K562 (cell line): ENCODE results near the gene CD302. TPM values are rescaled to one million over a fixed set of nuclear protein-coding genes. Genes with fewer than 3 reads are reported as not detected.
A peak's percentile ranks its signal among the peaks of the same experiment; 100 is the strongest.

Experiments used
- ATAC-seq: fragments of 200-7000 bp; cut with Tn5 transposase; 3 replicates; pipeline ENCODE4 v1.9.1; 2020; ENCODE audit warnings: moderate library complexity
- BruUV-seq: library from RNA; stranded (reverse); fragments of 400-500 nt; replicated peaks from 2 replicates; lab custom pipeline; 2021; lab: Mats Ljungman, UMichigan
- CTCF ChIA-PET: fragments of 300-600 bp; formaldehyde crosslinking; extraction: SDS; loops from one replicate; lab custom pipeline; 2021; ENCODE audit warnings: low intra/inter-chr PET ratio; lab: Yijun Ruan, JAX
- POLR2A ChIA-PET: fragments of 300-600, 350-650 bp; sonication (Branson Sonifier 250); formaldehyde crosslinking; extraction: SDS; loops from one replicate; lab custom pipeline; 2021; ENCODE audit warnings: antibody characterized with exemption, inconsistent platforms; lab: Yijun Ruan, JAX
- DNase-seq, 4 experiments: peaks; one replicate each; pipeline versions ENCODE4 v3.0.0 to v3.0.0-alpha.2; 2011 to 2018; ENCODE audit warnings: low spot score in 3 of 4, mixed read lengths in 3 of 4; ENCODE audit errors: extremely low read depth in 1 of 4
- FAIRE-seq: peaks from 2 replicates; lab custom pipeline; 2011; peaks lifted over from hg19 to GRCh38; lab: Jason Lieb, UNC
- H2AFZ ChIP-seq: 2 replicates; pipeline ENCODE4 v1.6.0; 2011; ENCODE audit warnings: low read depth, low read length, control low read depth, inconsistent platforms
- H3K27ac ChIP-seq: fragments of 200-600 bp; 3 replicates; pipeline ENCODE4 v1.8.0; 2011; ENCODE audit warnings: low read depth, mild to moderate bottlenecking, control low read depth, inconsistent platforms, low read length, moderate library complexity, mixed read lengths; ENCODE audit errors: extremely low read depth
- H3K27me3 ChIP-seq, 2 experiments: fragments of 300-600 bp in 1 of 2; 2 replicates in 1 of 2; 3 replicates in 1 of 2; pipeline versions ENCODE4 v1.6.0 to v1.8.0; 2011; ENCODE audit warnings: inconsistent platforms in 2 of 2, low read length in 2 of 2, mild to moderate bottlenecking in 1 of 2, mixed read lengths in 1 of 2, moderate library complexity in 1 of 2; ENCODE audit not compliant: control insufficient read depth in 2 of 2, insufficient read depth in 2 of 2
- H3K36me3 ChIP-seq: fragments of 300-600 bp; 3 replicates; pipeline ENCODE4 v1.8.0; 2011; ENCODE audit warnings: mild to moderate bottlenecking, low read length, inconsistent platforms; ENCODE audit not compliant: control insufficient read depth, insufficient read depth
- H3K4me1 ChIP-seq, 2 experiments: fragments of 200-600 bp in 1 of 2; replicated peaks in 1 of 2; 2 replicates in 1 of 2; 3 replicates in 1 of 2; pipeline versions ENCODE4 v1.5.1 to v1.8.0; 2011; ENCODE audit warnings: inconsistent platforms in 2 of 2, low read length in 2 of 2, mild to moderate bottlenecking in 1 of 2, mixed read lengths in 1 of 2, moderate library complexity in 1 of 2; ENCODE audit not compliant: control insufficient read depth in 2 of 2, insufficient read depth in 2 of 2
- H3K4me2 ChIP-seq: 2 replicates; pipeline ENCODE4 v1.6.1; 2011; ENCODE audit warnings: low read length, control low read depth, inconsistent platforms, mixed read lengths; ENCODE audit not compliant: insufficient read depth
- H3K4me3 ChIP-seq: fragments of 200-600 bp; sonication (generic), shearing (Covaris generic); 2 replicates; pipeline ENCODE4 v1.5.1; 2016; ENCODE audit warnings: control low read depth, inconsistent platforms
- H3K79me2 ChIP-seq: fragments of 200-600 bp; 3 replicates; pipeline ENCODE4 v1.8.0; 2011; ENCODE audit warnings: low read length, inconsistent platforms; ENCODE audit not compliant: control insufficient read depth, insufficient read depth
- H3K9ac ChIP-seq, 2 experiments: 2 replicates each; pipeline versions ENCODE4 v1.6.0 to v1.6.1; 2011; ENCODE audit warnings: low read depth in 2 of 2, low read length in 2 of 2, control low read depth in 1 of 2, inconsistent platforms in 1 of 2, mild to moderate bottlenecking in 1 of 2, mixed read lengths in 1 of 2; ENCODE audit not compliant: insufficient read depth in 1 of 2
- H3K9me1 ChIP-seq: one replicate; pipeline ENCODE4 v1.6.0; 2011; ENCODE audit warnings: inconsistent platforms, mild to moderate bottlenecking, low read length, moderate library complexity; ENCODE audit not compliant: control insufficient read depth, insufficient read depth
- H3K9me3 ChIP-seq: replicated peaks from 2 replicates; pipeline ENCODE4 v1.5.1; 2011; ENCODE audit warnings: low read depth, low read length, inconsistent platforms; ENCODE audit not compliant: control insufficient read depth, insufficient read depth
- H4K20me1 ChIP-seq: replicated peaks from 2 replicates; pipeline ENCODE4 v1.6.1; 2011; ENCODE audit warnings: low read length, inconsistent platforms, mixed read lengths; ENCODE audit not compliant: control insufficient read depth, insufficient read depth
- NELFE ChIP-seq: IDR thresholded peaks from 2 replicates; pipeline ENCODE4 v1.6.1; 2011; ENCODE audit warnings: mild to moderate bottlenecking; ENCODE audit not compliant: insufficient read depth, insufficient read length
- NFXL1 ChIP-seq: fragments of 450-650 bp; formaldehyde crosslinking; IDR thresholded peaks from 2 replicates; pipeline ENCODE4 v1.4.0; 2021; ENCODE audit warnings: mild to moderate bottlenecking
- POLR2A ChIP-seq: fragments of 450-650 bp; conservative IDR thresholded peaks from 2 replicates; pipeline ENCODE4 v1.6.1; 2016
- RBM15 ChIP-seq: fragments of 200-400 bp; formaldehyde crosslinking; IDR thresholded peaks from 2 replicates; pipeline ENCODE4 v1.6.1; 2018; ENCODE audit warnings: mild to moderate bottlenecking, low read length, moderate library complexity; ENCODE audit not compliant: insufficient read depth
- RCOR1 ChIP-seq, 2 experiments: IDR thresholded peaks; 2 replicates each; pipeline ENCODE4 v1.6.1; 2012; ENCODE audit warnings: low read depth in 2 of 2, low read length in 2 of 2, borderline replicate concordance in 1 of 2, improper control_type of control experiment in 1 of 2
- RUNX1 ChIP-seq: sonication (generic); IDR thresholded peaks from 2 replicates; pipeline ENCODE4 v1.6.1; 2016; ENCODE audit warnings: antibody characterized with exemption, low read depth
- SRSF1 ChIP-seq: fragments of 200-400 bp; formaldehyde crosslinking; IDR thresholded peaks from 2 replicates; pipeline ENCODE4 v1.6.1; 2017; ENCODE audit warnings: mild to moderate bottlenecking, low read depth, low read length, moderate library complexity
- STAT6 ChIP-seq: sonication (generic); formaldehyde crosslinking; IDR thresholded peaks from 2 replicates; pipeline ENCODE4 v1.8.1; 2023; ENCODE audit warnings: mild to moderate bottlenecking, missing genetic modification reagents
- TAF15 ChIP-seq: fragments of 200-400 bp; formaldehyde crosslinking; IDR thresholded peaks from 2 replicates; pipeline ENCODE4 v1.6.1; 2017; ENCODE audit warnings: mild to moderate bottlenecking, low read depth, low read length, moderate library complexity
- TRIM24 ChIP-seq, 2 experiments: fragments of 450-650 bp; IDR thresholded peaks; 2 replicates each; pipeline ENCODE4 v1.6.1; 2016
- U2AF2 ChIP-seq: fragments of 200-400 bp; formaldehyde crosslinking; optimal IDR thresholded peaks from 2 replicates; pipeline ENCODE3; 2017; ENCODE audit warnings: low read depth, mild to moderate bottlenecking, low read length
- ZNF134 ChIP-seq: fragments of 250-450 bp; sonication (Bioruptor Pico); conservative IDR thresholded peaks from 2 replicates; pipeline ENCODE4 v1.4.0; 2020
- ZNF507 ChIP-seq: conservative IDR thresholded peaks from 2 replicates; pipeline ENCODE4 v1.6.1; 2017; ENCODE audit warnings: missing genetic modification characterization, missing compliant biosample characterization
- WGBS: fragments of 100-300 bp; shearing (Covaris generic); methylation state at CpG from one replicate; pipeline ENCODE4 v1.1.6; 2016; ENCODE audit warnings: low coverage, mixed read lengths; ENCODE audit not compliant: insufficient coverage; ENCODE audit errors: missing lambda C conversion rate; 5-methylcytosine and 5-hydroxymethylcytosine counted together
- in situ Hi-C: fragments of 300-500 bp; cut with MboI; formaldehyde crosslinking; loops from 4 replicates; pipeline ENCODE4 v1.15.0; 2018; ENCODE audit warnings: inconsistent platforms, mixed read lengths
- intact Hi-C: fragments of 100-400 bp; cut with micrococcal nuclease; formaldehyde crosslinking; loops from 2 replicates; pipeline ENCODE4 v1.14.2; 2022
- polyA plus RNA-seq, 8 experiments: library from polyadenylated mRNA; depleted of rRNA in 4 of 8; stranded (reverse) in 5 of 8; unstranded in 3 of 8; fragments of >200 nt; fragmentation: Nextera tagmentation in 2 of 8; fragmentation: Illumina TruSeq in 1 of 8; extraction: Ambion mirVana in 2 of 8; extraction: Trizol in 1 of 8; gene quantifications; 2 replicates each; pipeline versions ENCODE4 v1.2.1 to v1.2.3, GENCODE V29; 2011 to 2014; ENCODE audit warnings: inconsistent platforms in 1 of 8, missing spikeins in 1 of 8
- total RNA-seq, 7 experiments: library from RNA; depleted of rRNA in 6 of 7; stranded (reverse); fragments of >200 nt in 6 of 7; fragmentation: Illumina TruSeq in 2 of 7; extraction: Trizol in 2 of 7; gene quantifications; 2 replicates each; pipeline versions ENCODE4 v1.2.1 to v1.2.3, GENCODE V29; 2011 to 2021; ENCODE audit warnings: low replicate concordance in 1 of 7

The CD302 gene
- total and polyA plus RNA-seq, 9 of the 15 experiments (the other 6 are each of a cell fraction or from before 2014, with no cell fraction given): 0.03 to 0.07 (median 0.04) TPM; not detected in 5

- POLR2A ChIA-PET: interaction anchor here (1.6 kb wide), 1 partner anchor 21 kb away, joined by 6 read pairs; no protein-coding TSS in a partner anchor
- no peaks in the 10 kb centered on the region for H3K9me1 ChIP-seq
- H3K27me3 ChIP-seq: no peaks in the 10 kb centered on the region
- no peak overlapping the region for H3K4me2 ChIP-seq
- CTCF ChIA-PET: no interaction called here
- FAIRE-seq (no peak), DNase-seq (no peak), ATAC-seq (no peak)
- BruUV-seq: no TSS peak
- in situ Hi-C loops: no loop called here
- no peak overlapping the region for H3K9ac ChIP-seq
- TF ChIP-seq POLR2A: 0 out of 2 replicates have a peak, but pooled peaks have one; percentile 2
- no peak for TF ChIP-seq TAF15
- H3K4me1 ChIP-seq: peaks cover 0 to 7% of the 10 kb centered on the region in 2 experiments; a peak in 1 of 5 replicates
- no peaks in the 10 kb centered on the region for H3K9me3 ChIP-seq
- H3K27ac ChIP-seq: no peak overlapping the region
- intact Hi-C loops: no loop called here
- H4K20me1 ChIP-seq: no peaks in the 10 kb centered on the region; the same call in 1 of the 2 replicates
- WGBS: 97% methylated on average over 6 of the region's 6 CpGs
- H3K79me2 ChIP-seq: peaks cover 65% of the 10 kb centered on the region
- H3K4me3 ChIP-seq: no peak overlapping the region
- H3K36me3 ChIP-seq: peaks cover 93% of the 10 kb centered on the region
- no peak overlapping the region for H2AFZ ChIP-seq
Observed at GRCh38 chr2:159742846-159743245, 55.2 kb downstream of the CD302 start.

GRCh38 chr2:159738509-159739390, 59.3 kb downstream of the CD302 start:
- no TSS peak for BruUV-seq
- H4K20me1 ChIP-seq: no peaks in the 10 kb centered on the region; the same call in 1 of the 2 replicates
- H3K4me3 ChIP-seq: no peak overlapping the region
- WGBS: 95% methylated on average over 14 of the region's 15 CpGs
- H3K79me2 ChIP-seq: peaks cover 98% of the 10 kb centered on the region
- H3K4me2 ChIP-seq: no peak overlapping the region
- peak in 3 of 4 experiments; percentile 28 to 48 (median 38) for DNase-seq
- H2AFZ ChIP-seq: no peak overlapping the region
- POLR2A ChIA-PET: interaction anchor here (0.6 to 1.9 kb wide), 6 partner anchors 8 to 552 kb away, joined by 3 to 10 read pairs (median 5); no protein-coding TSS in a partner anchor
- CTCF ChIA-PET: no interaction called here
- H3K9ac ChIP-seq: no peak overlapping the region; a peak in 1 of 4 replicates
- in situ Hi-C loops (no loop called here), intact Hi-C loops (no loop called here)
- H3K9me3 ChIP-seq: no peaks in the 10 kb centered on the region
- H3K27ac ChIP-seq: no peak overlapping the region
- H3K4me1 ChIP-seq: peaks cover 0 to 9% of the 10 kb centered on the region in 2 experiments; a peak in 2 of 5 replicates
- H3K36me3 ChIP-seq: peaks cover 96% of the 10 kb centered on the region
- H3K9me1 ChIP-seq: no peaks in the 10 kb centered on the region
- no peaks in the 10 kb centered on the region for H3K27me3 ChIP-seq
- FAIRE-seq: peak; percentile 15
- ATAC-seq: peak; percentile 72
- TF ChIP-seq STAT6 (no peak), RBM15 (no peak), TRIM24 (IDR thresholded peaks at IDR 0.05) (no peak), RUNX1 (no peak), NELFE (no peak), NFXL1 (CRISPR knock-in tag) (no peak), U2AF2 (no peak), RCOR1 (IDR thresholded peaks at IDR 0.05; ENCODE audit: borderline replicate concordance in 1 of 2, low read depth in 2 of 2, low read length in 2 of 2) (no peak), ZNF507 (no peak), ZNF134 (0 out of 2 replicates have a peak, but pooled peaks have one; percentile 21), SRSF1 (no peak)
